SK-N-SH treated with all-trans-retinoic acid at 6 μM for 48 hours (cell line): ENCODE measurements around the gene VIT.

Experiments used
- ATAC-seq: fragments of 200-7000 bp; cut with Tn5 transposase; 3 replicates; pipeline ENCODE4 v1.9.1; 2020; ENCODE audit warnings: mild to moderate bottlenecking, moderate library complexity
- ARNTL ChIP-seq: fragments of 450-650 bp; formaldehyde crosslinking; IDR thresholded peaks from 2 replicates; pipeline ENCODE4 v1.5.0; 2020; ENCODE audit warnings: low read depth, mild to moderate bottlenecking, moderate library complexity, borderline replicate concordance
- CREB5 ChIP-seq: fragments of 250-450 bp; sonication (Bioruptor Pico); IDR thresholded peaks from 2 replicates; pipeline ENCODE4 v1.5.1; 2020; ENCODE audit warnings: low read depth, mild to moderate bottlenecking, moderate library complexity
- CSRNP3 ChIP-seq: fragments of 250-450 bp; sonication (Bioruptor Pico); IDR thresholded peaks from 2 replicates; pipeline ENCODE4 v1.5.1; 2021; ENCODE audit warnings: mild to moderate bottlenecking, moderate library complexity
- ESRRG ChIP-seq: fragments of 250-450 bp; sonication (Bioruptor Pico); IDR thresholded peaks from 2 replicates; pipeline ENCODE4 v1.6.1; 2021; ENCODE audit warnings: mild to moderate bottlenecking
- GLIS3 ChIP-seq: fragments of 250-450 bp; sonication (Bioruptor Pico); IDR thresholded peaks from 2 replicates; pipeline ENCODE4 v1.5.0; 2020; ENCODE audit warnings: mild to moderate bottlenecking, moderate library complexity
- OSR1 ChIP-seq: fragments of 250-450 bp; sonication (Bioruptor Pico); IDR thresholded peaks from 2 replicates; pipeline ENCODE4 v1.8.0; 2022; ENCODE audit warnings: moderate library complexity, mild to moderate bottlenecking, inconsistent platforms
- POU6F1 ChIP-seq: fragments of 250-450 bp; sonication (Bioruptor Pico); IDR thresholded peaks from 2 replicates; pipeline ENCODE4 v1.8.0; 2021; ENCODE audit warnings: low read depth, mild to moderate bottlenecking, moderate library complexity, borderline replicate concordance
- PPARA ChIP-seq: fragments of 250-450 bp; sonication (Bioruptor Pico); IDR thresholded peaks from 2 replicates; pipeline ENCODE4 v1.5.0; 2020; ENCODE audit warnings: mild to moderate bottlenecking, borderline replicate concordance
- RARB ChIP-seq: fragments of 250-450 bp; sonication (Bioruptor Pico); IDR thresholded peaks from 2 replicates; pipeline ENCODE4 v1.8.0; 2021; ENCODE audit warnings: mild to moderate bottlenecking, moderate library complexity
- TSHZ2 ChIP-seq: fragments of 250-450 bp; sonication (Bioruptor Pico); IDR thresholded peaks from 2 replicates; pipeline ENCODE4 v1.5.0; 2020; ENCODE audit warnings: mild to moderate bottlenecking, moderate library complexity
- ZFP30 ChIP-seq: fragments of 450-650 bp; formaldehyde crosslinking; IDR thresholded peaks from 2 replicates; pipeline ENCODE4 v1.5.0; 2022; ENCODE audit warnings: mild to moderate bottlenecking, moderate library complexity
- ZNF565 ChIP-seq: fragments of 450-650 bp; formaldehyde crosslinking; conservative IDR thresholded peaks from 2 replicates; pipeline ENCODE4 v1.5.0; 2020; ENCODE audit warnings: low read depth, mild to moderate bottlenecking, moderate library complexity

Gene VIT

GRCh38 chr2:36706021-36706876 is 9.7 kb downstream of the VIT start:
- no peak for TF ChIP-seq GLIS3 (CRISPR knock-in tag)
- TF ChIP-seq PPARA (CRISPR knock-in tag): no peak
- TF ChIP-seq TSHZ2 (CRISPR knock-in tag): no peak
- no peak for TF ChIP-seq POU6F1 (CRISPR knock-in tag)
- no peak for TF ChIP-seq CREB5 (CRISPR knock-in tag)
- no peak for TF ChIP-seq ARNTL
- ATAC-seq: no peak

- ATAC-seq: peak; percentile 76
- no peak for TF ChIP-seq OSR1
- TF ChIP-seq ZNF565: no peak
- TF ChIP-seq ESRRG: no peak
- TF ChIP-seq CSRNP3 (CRISPR knock-in tag): no peak
- TF ChIP-seq CREB5 (CRISPR knock-in tag): no peak
- no peak for TF ChIP-seq TSHZ2 (CRISPR knock-in tag)
- no peak for TF ChIP-seq GLIS3 (CRISPR knock-in tag)
- TF ChIP-seq RARB (CRISPR knock-in tag): no peak
Measured at GRCh38 chr2:36707050-36707449, 10.5 kb downstream of the VIT start.

GRCh38 chr2:36708041-36708741 is 11.7 kb downstream of the VIT start:
- ATAC-seq: peak; percentile 54
- no peak for TF ChIP-seq PPARA (CRISPR knock-in tag)
- no peak for TF ChIP-seq ZFP30 (CRISPR knock-in tag)
